ENCODE data around the gene ZNF19.

Gene ZNF19

GRCh38 chr16:71489122-71489521 lies at the start of gene ZNF19:
TSS of gene ZNF19 (minus strand) at chr16:71489324. CDS start at chr16:71482114, 7,210 bp downstream.
- Histone ChIP-seq H3K9me3 (ENCODE audit: insufficient read depth, low read depth, low read length) (no peaks in the 10 kb centered on the region), H3K4me2 (ENCODE audit: low read depth, low read length, poor library complexity, severe bottlenecking) (no peak within 1 kb of the TSS), H3F3A (ENCODE audit: low read depth) (no peaks in the 10 kb centered on the region), H3K9ac (ENCODE audit: low read depth, low read length, poor library complexity, severe bottlenecking) (no peak within 1 kb of the TSS), H2AFZ (ENCODE audit: low read length) (no peak within 1 kb of the TSS), H3K4me3 (ENCODE audit: low read length, poor library complexity, severe bottlenecking) (no peak within 1 kb of the TSS), H3K4me1 (ENCODE audit: insufficient read depth, low read length, poor library complexity, severe bottlenecking) (peaks cover 10% of the 10 kb centered on the region), H4K20me1 (ENCODE audit: insufficient read depth, low read length, poor library complexity, severe bottlenecking) (no peaks in the 10 kb centered on the region), H3K9me2 (replicated peaks; ENCODE audit: low read depth, low read length) (no peaks in the 10 kb centered on the region), H3K79me2 (ENCODE audit: insufficient read depth, low read length) (no peaks in the 10 kb centered on the region), H3K27me3 (ENCODE audit: insufficient read depth, low read length, poor library complexity, severe bottlenecking) (no peaks in the 10 kb centered on the region), H3K36me3 (ENCODE audit: insufficient read depth, low read length) (no peaks in the 10 kb centered on the region)
- no peak for TF ChIP-seq CTCF (conservative IDR thresholded peaks at IDR 0.05; ENCODE audit: low read length)
- no peak for TF ChIP-seq EZH2phosphoT487 (IDR thresholded peaks at IDR 0.05; ENCODE audit: borderline replicate concordance)

GRCh38 chr16:71537643-71538042 lies 48.5 kb upstream of the ZNF19 start:
- no peaks in the 10 kb centered on the region for H3K27me3 ChIP-seq (ENCODE audit: insufficient read depth, low read length, poor library complexity, severe bottlenecking)
- H3K4me2 ChIP-seq (ENCODE audit: low read depth, low read length, poor library complexity, severe bottlenecking) = no peak overlapping the region
- no peaks in the 10 kb centered on the region for H3K9me3 ChIP-seq (ENCODE audit: insufficient read depth, low read depth, low read length)
- H3K4me3 ChIP-seq (ENCODE audit: low read length, poor library complexity, severe bottlenecking) = no peak overlapping the region
- H3K36me3 ChIP-seq (ENCODE audit: insufficient read depth, low read length) = no peaks in the 10 kb centered on the region
- no peak overlapping the region for H3K9ac ChIP-seq (ENCODE audit: low read depth, low read length, poor library complexity, severe bottlenecking)
- no peaks in the 10 kb centered on the region for H4K20me1 ChIP-seq (ENCODE audit: insufficient read depth, low read length, poor library complexity, severe bottlenecking)
- H3K4me1 ChIP-seq (ENCODE audit: insufficient read depth, low read length, poor library complexity, severe bottlenecking) = no peaks in the 10 kb centered on the region
- TF ChIP-seq EZH2phosphoT487 (IDR thresholded peaks at IDR 0.05; ENCODE audit: borderline replicate concordance) = no peak
- TF ChIP-seq CTCF (conservative IDR thresholded peaks at IDR 0.05; ENCODE audit: low read length) = peak; percentile 69
- no peaks in the 10 kb centered on the region for H3K79me2 ChIP-seq (ENCODE audit: insufficient read depth, low read length)
- H3F3A ChIP-seq (ENCODE audit: low read depth) = no peaks in the 10 kb centered on the region
- H2AFZ ChIP-seq (ENCODE audit: low read length) = no peak overlapping the region
- H3K9me2 ChIP-seq (replicated peaks; ENCODE audit: low read depth, low read length) = no peaks in the 10 kb centered on the region

- no peaks in the 10 kb centered on the region for H3K36me3 ChIP-seq (ENCODE audit: insufficient read depth, low read length)
- no peak for TF ChIP-seq CTCF (conservative IDR thresholded peaks at IDR 0.05; ENCODE audit: low read length)
- TF ChIP-seq EZH2phosphoT487 (IDR thresholded peaks at IDR 0.05; ENCODE audit: borderline replicate concordance) = no peak
- no peaks in the 10 kb centered on the region for H3K27me3 ChIP-seq (ENCODE audit: insufficient read depth, low read length, poor library complexity, severe bottlenecking)
- no peaks in the 10 kb centered on the region for H4K20me1 ChIP-seq (ENCODE audit: insufficient read depth, low read length, poor library complexity, severe bottlenecking)
- H3K4me2 ChIP-seq (ENCODE audit: low read depth, low read length, poor library complexity, severe bottlenecking) = no peak overlapping the region
- no peak overlapping the region for H2AFZ ChIP-seq (ENCODE audit: low read length)
- no peaks in the 10 kb centered on the region for H3K4me1 ChIP-seq (ENCODE audit: insufficient read depth, low read length, poor library complexity, severe bottlenecking)
- no peaks in the 10 kb centered on the region for H3F3A ChIP-seq (ENCODE audit: low read depth)
- H3K79me2 ChIP-seq (ENCODE audit: insufficient read depth, low read length) = no peaks in the 10 kb centered on the region
- no peak overlapping the region for H3K4me3 ChIP-seq (ENCODE audit: low read length, poor library complexity, severe bottlenecking)
- H3K9me2 ChIP-seq (replicated peaks; ENCODE audit: low read depth, low read length) = no peaks in the 10 kb centered on the region
- H3K9me3 ChIP-seq (ENCODE audit: insufficient read depth, low read depth, low read length) = no peaks in the 10 kb centered on the region
- H3K9ac ChIP-seq (ENCODE audit: low read depth, low read length, poor library complexity, severe bottlenecking) = no peak overlapping the region
Observed at GRCh38 chr16:71536752-71537499, 47.8 kb upstream of the ZNF19 start.
